22Rv1 (cell line): Measurements from ENCODE around the gene ZNF394.

ENCODE experiments used
- H3K27ac ChIP-seq: fragments of 450-650 bp; 2 replicates; pipeline ENCODE4 v1.5.1; 2017
- CTCF ChIP-seq: fragments of 450-650 bp; IDR thresholded peaks from 2 replicates; pipeline ENCODE4 v1.5.1; 2017; ENCODE audit warnings: mild to moderate bottlenecking
- ZFX ChIP-seq: fragments of 450-650 bp; IDR thresholded peaks from 2 replicates; pipeline ENCODE4 v1.6.1; 2017; ENCODE audit warnings: antibody characterized with exemption, borderline replicate concordance

Gene ZNF394

DNA sequence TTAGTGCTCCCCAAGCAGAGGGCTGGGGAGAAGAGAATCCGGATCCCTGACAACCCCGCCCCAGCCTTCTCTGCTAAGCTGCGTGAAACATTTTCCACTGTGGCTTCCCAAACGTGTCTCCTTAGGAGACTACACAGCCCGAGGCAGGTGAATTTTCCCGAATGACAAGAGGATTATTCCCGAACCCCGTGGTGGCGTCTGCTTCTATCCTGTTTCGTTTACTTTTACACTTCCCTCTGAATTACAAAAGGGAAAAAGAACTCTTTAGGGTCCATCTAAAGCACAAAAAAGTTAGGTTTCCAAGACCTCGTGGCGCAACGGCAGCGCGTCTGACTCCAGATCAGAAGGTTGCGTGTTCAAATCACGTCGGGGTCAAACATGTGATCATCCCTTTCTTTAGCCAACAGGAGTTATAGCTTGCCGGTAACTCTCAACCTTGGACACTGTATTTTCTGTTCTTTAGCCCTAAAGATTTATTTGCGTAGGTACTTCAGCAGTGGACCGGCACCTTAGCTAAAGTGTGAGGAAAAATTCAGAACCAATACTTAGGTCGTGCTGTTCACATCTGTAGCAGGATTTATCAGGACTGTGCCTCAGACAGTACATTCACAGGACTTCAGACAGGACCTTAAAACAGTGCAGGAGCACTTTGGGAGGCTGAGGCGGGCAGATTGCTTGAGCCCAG is 30.6 kb downstream of the ZNF394 start:
- TF ChIP-seq CTCF = no peak
- TF ChIP-seq ZFX = no peak
- peak overlapping the region; percentile 98 for H3K27ac ChIP-seq

- H3K27ac ChIP-seq = peak overlapping the region; percentile 98
- TF ChIP-seq CTCF (no peak), ZFX (no peak)
Measured at GRCh38 chr7:99468336-99468918, 31.7 kb downstream of the ZNF394 start.

GRCh38 chr7:99465421-99465768 is 34.7 kb downstream of the ZNF394 start:
- TF ChIP-seq ZFX (no peak), CTCF (no peak)
- H3K27ac ChIP-seq = peak overlapping the region; percentile 98

DNA sequence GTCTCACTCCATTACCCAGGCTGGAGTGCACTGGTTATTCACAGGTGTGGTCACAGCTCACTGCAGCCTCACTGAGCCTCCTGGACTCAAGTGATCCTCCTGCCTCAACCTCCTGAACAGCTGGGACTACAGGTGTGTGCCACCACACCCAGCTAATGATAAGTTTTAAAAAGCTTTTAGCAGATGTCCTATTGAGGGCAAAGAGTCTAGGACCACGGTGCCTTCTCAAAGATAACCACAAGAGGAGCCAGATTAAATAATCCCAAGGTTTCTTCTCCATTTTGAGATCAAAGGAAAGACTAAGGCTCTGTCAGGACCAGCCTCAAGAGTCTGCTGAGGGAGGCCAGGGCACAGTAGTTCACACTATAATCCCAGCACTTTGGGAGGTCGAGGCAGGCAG is 38.9 kb downstream of the ZNF394 start:
- no peak; the same call in 1 of the 2 replicates for TF ChIP-seq CTCF
- no peak for TF ChIP-seq ZFX
- peak overlapping the region; percentile 98 for H3K27ac ChIP-seq

DNA sequence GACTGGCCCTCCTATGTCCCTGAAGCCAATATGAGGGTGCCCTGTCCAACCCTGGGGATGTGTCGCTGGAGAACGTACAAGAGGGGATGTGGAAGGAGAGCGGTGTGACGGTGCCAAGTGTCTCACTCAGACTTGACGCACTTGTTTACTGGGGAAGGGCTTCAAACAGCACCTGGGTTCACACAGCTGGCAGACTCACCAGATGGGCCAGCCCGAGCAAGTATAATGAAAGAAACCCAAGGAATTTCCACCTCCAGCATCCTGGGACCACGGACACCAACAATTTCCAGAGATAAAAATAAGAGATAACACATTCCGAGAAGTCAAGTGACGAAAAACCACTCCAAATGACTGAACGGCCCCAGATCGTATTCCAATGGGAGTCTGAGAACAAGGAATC is 39.4 kb downstream of the ZNF394 start:
- H3K27ac ChIP-seq = peak overlapping the region; percentile 98
- no peak for TF ChIP-seq ZFX
- no peak for TF ChIP-seq CTCF

DNA sequence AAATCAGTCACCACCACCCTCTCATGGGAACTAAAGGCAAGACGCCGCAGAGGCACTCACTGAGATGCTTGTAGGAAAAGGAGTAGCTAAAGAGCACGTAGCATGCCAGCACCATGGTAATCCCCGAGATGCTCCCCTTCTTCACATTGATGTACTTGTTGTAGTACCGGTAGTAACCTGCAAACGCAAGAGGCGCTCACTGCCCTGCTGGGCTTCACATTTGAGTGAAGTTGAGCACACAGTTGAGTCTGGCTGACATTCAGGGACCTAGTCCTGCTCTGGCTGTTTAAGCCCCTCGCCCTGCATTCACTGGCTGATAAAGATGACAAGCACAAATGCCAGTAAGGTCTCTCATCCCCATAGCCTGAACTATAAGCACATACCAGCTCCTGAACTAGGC is 41.0 kb downstream of the ZNF394 start:
- H3K27ac ChIP-seq = peak overlapping the region; percentile 98
- TF ChIP-seq CTCF (peak; percentile 61), ZFX (no peak)
